Metanephros (tissue), 1 donor: ENCODE results near the gene ZNF789. TPM values are rescaled to one million over a fixed set of nuclear protein-coding genes. Genes with fewer than 3 reads are reported as not detected.

ENCODE experiments used
- total RNA-seq: library from RNA; depleted of rRNA; stranded (reverse); fragments of >200 nt; gene quantifications from one replicate; pipeline ENCODE4 v1.2.3, GENCODE V29; 2014

The ZNF789 gene
- 19.8 TPM for total RNA-seq

GRCh38 chr7:99472561-99473314, at the start of gene ZNF789:
Gene ZNF789 (plus strand): TSS chr7:99472890. CDS start chr7:99476457, 3,567 bp downstream.

DNA sequence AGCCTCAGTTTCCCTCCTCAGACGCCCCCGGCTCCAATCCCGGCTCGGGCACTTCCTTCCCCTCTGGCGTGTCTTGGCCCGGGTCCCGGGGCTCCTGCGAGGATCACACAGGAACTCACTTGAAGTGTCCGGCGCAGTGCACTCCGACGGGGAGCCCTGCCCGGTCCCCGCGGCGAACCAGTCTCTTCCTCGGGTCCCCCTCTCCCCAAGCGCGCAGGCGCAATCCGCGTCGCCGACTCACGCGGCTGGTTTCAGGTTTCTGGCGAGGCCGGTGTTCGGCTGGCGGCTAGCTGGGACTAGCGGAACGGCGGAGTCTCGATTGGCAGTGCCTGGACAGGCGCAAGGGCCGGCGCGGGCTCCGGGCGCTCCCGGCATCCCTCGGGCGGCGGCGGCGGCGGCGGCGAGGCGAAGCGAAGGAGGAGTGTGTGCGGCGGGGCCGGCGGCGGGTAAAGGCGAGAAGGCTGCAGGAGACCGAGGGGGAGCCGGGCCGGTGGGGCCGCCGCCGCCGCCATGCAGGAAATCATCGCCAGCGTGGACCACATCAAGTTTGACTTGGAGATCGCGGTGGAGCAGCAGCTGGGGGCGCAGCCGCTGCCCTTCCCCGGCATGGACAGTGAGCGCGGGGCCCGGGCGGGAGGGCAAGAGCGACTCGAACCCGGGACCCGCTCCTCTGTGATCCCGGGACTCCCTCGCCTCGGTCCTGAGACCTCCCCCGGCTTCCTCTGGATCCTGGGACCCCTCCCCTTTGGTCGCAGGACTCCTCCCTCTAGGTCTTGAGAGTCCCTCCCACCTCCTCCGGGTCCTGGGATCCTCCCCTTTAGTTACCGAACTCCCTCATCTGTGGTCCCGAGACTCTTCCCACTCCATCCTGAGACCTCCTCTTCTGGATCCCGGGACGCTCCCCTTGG, 33.9 kb upstream of the ZNF789 start, which contains the start of the genes CPSF4 and PTCD1:
Gene CPSF4 (plus strand): TSS at position 371 of the 908 bp plus-strand sequence. CDS start 140 bp downstream, at position 511.
Gene PTCD1 (minus strand): TSS at position 226 of the 908 bp plus-strand sequence. CDS start 3,556 bp downstream, outside the sequence.

DNA sequence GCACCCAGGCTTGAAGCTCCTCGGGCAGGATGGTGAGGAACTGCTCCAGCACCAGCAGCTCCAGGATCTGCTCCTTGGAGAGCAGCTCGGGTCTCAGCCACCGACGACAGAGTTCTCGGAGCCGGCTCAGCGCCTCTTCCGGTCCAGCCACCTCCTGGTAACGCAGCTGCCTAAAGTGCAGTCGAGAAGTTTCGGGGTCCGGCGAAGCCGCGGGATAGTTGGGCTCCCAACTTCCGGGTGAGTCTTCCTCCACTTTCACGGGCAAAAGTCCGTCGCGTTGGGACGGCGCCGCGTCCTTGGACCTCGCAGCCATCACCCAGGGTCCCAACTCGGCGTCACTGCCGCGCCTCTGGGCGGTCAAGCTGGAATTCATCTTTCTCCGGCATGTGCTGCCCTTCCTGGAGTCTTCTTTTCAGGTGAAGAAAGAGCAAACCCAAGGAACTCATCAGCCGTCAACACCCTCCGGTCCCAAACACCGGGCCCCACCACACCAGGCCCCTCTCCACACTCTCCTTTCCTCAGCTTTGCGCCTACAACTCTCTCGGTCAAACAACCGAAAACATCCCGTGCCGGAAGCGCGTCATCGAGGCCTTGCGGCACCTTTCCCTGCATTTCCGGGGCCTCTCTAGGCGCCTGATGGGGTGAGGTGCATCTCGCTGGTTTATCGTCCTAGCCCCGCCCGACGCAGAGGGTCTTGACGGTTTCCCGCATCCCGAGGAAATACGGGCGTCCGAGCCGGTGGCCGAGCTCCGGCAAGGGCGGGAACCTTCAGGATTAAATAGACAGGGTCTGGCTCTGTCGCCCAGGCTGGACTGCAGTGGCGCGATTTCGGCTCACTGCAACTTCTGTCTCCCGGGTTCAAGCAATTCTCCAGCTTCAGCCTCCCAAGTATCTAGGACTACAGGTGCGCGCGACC, 27.3 kb downstream of the ZNF789 start, which contains the start of gene ZNF394:
Gene ZNF394 (minus strand): TSS at position 561 of the 916 bp plus-strand sequence. CDS start 188 bp downstream, at position 373.

GRCh38 chr7:99504603-99505323, 32.1 kb downstream of the ZNF789 start, which contains the start of gene ZKSCAN5:
Gene ZKSCAN5 (plus strand): TSS chr7:99504662. CDS start chr7:99506045, 1,383 bp downstream.

Other genes starting within 250 kb of the ZNF789 start
- gene MYH16, start 200.1 kb upstream of the ZNF789 start, total RNA-seq, result 0.06 TPM
- gene ARPC1A, start 147.0 kb upstream of the ZNF789 start, total RNA-seq, result 93.0 TPM
- 105 TPM for gene ARPC1B, start 98.2 kb upstream of the ZNF789 start, total RNA-seq
- gene PDAP1, start 64.3 kb upstream of the ZNF789 start, total RNA-seq, result 17.2 TPM
- gene BUD31, start 63.9 kb upstream of the ZNF789 start, total RNA-seq, result 41.7 TPM
- gene PTCD1, start 34.1 kb upstream of the ZNF789 start, total RNA-seq, result 14.2 TPM
- gene CPSF4, start 33.9 kb upstream of the ZNF789 start, total RNA-seq, result 26.9 TPM
- 277 TPM for gene ATP5MF, start 6.7 kb upstream of the ZNF789 start, total RNA-seq
- 30.5 TPM for gene ZNF394, start 27.4 kb downstream of the ZNF789 start, total RNA-seq
- gene ZKSCAN5, start 31.8 kb downstream of the ZNF789 start, total RNA-seq, result 10.4 TPM
- gene FAM200A, start 79.2 kb downstream of the ZNF789 start, total RNA-seq, result 9.6 TPM
- 101 TPM for gene ZNF655, start 85.8 kb downstream of the ZNF789 start, total RNA-seq
- 1.6 TPM for gene TMEM225B, start 125.4 kb downstream of the ZNF789 start, total RNA-seq
- gene ZSCAN25, start 144.1 kb downstream of the ZNF789 start, total RNA-seq, result 20.3 TPM
- 1.6 TPM for gene CYP3A5, start 207.1 kb downstream of the ZNF789 start, total RNA-seq